HepG2 (cell line): Measurements from ENCODE around the gene IFT80. TPM values are rescaled to one million over a fixed set of nuclear protein-coding genes. Genes with fewer than 3 reads are reported as not detected.

Experiments
- ATAC-seq: fragments of 200-7000 bp; cut with Tn5 transposase; 3 replicates; pipeline ENCODE4 v1.9.1; 2020; ENCODE audit warnings: mild to moderate bottlenecking, moderate library complexity
- BruUV-seq: library from RNA; stranded (reverse); fragments of 400-500 nt; replicated peaks from 2 replicates; lab custom pipeline; 2021; lab: Mats Ljungman, UMichigan
- CTCF ChIA-PET: fragments of 300-600 bp; formaldehyde crosslinking; extraction: SDS; loops from one replicate; lab custom pipeline; 2021; ENCODE audit warnings: low total read pairs, inconsistent platforms, low intra/inter-chr PET ratio; lab: Yijun Ruan, JAX
- POLR2A ChIA-PET: fragments of 350-600 bp; sonication (Branson Sonifier 250); formaldehyde crosslinking; loops from one replicate; lab custom pipeline; 2020; ENCODE audit warnings: antibody characterized with exemption, inconsistent platforms; lab: Yijun Ruan, JAX
- DNase-seq: peaks from one replicate; pipeline ENCODE4 v3.0.0-alpha.2; 2015; ENCODE audit warnings: low spot score
- FAIRE-seq: peaks from 3 replicates; lab custom pipeline; 2011; peaks lifted over from hg19 to GRCh38; lab: Jason Lieb, UNC
- H2AFZ ChIP-seq: one replicate; pipeline ENCODE4 v1.6.1; 2011; ENCODE audit warnings: low read length, inconsistent platforms
- H3K27ac ChIP-seq: fragments of 300-600 bp; 3 replicates; pipeline ENCODE4 v1.8.0; 2011; ENCODE audit warnings: mixed run types, mild to moderate bottlenecking, mixed read lengths, low read length, inconsistent platforms; ENCODE audit not compliant: insufficient read depth; ENCODE audit errors: extremely low read length
- H3K27me3 ChIP-seq, 2 experiments: fragments of 200-600 bp in 1 of 2; 2 replicates in 1 of 2; 3 replicates in 1 of 2; pipeline versions ENCODE4 v1.6.0 to v1.8.0; 2011; ENCODE audit warnings: low read length in 2 of 2, mild to moderate bottlenecking in 2 of 2, moderate library complexity in 2 of 2, inconsistent platforms in 1 of 2; ENCODE audit not compliant: insufficient read depth in 2 of 2, control insufficient read depth in 1 of 2
- H3K36me3 ChIP-seq, 2 experiments: fragments of 200-600 bp in 1 of 2; replicated peaks in 1 of 2; 2 replicates in 1 of 2; 3 replicates in 1 of 2; pipeline versions ENCODE4 v1.5.1 to v1.8.0; 2011; ENCODE audit warnings: low read length in 2 of 2, inconsistent platforms in 1 of 2; ENCODE audit not compliant: insufficient read depth in 2 of 2, control insufficient read depth in 1 of 2
- H3K4me1 ChIP-seq: 2 replicates; pipeline ENCODE4 v1.5.1; 2012; ENCODE audit warnings: low read length, inconsistent platforms; ENCODE audit not compliant: insufficient read depth
- H3K4me2 ChIP-seq: 2 replicates; pipeline ENCODE4 v1.6.0; 2011; ENCODE audit warnings: low read depth, low read length, inconsistent platforms
- H3K4me3 ChIP-seq, 3 experiments: fragments of 200-600 bp in 1 of 3; sonication (generic), shearing (Covaris generic) in 1 of 3; replicated peaks in 1 of 3; 2 replicates each; pipeline ENCODE4 v1.5.1; 2011 to 2016; ENCODE audit warnings: low read length in 3 of 3, inconsistent platforms in 2 of 3, low read depth in 2 of 3, mild to moderate bottlenecking in 2 of 3, control low read depth in 1 of 3, mixed read lengths in 1 of 3; ENCODE audit not compliant: insufficient read depth in 1 of 3
- H3K79me2 ChIP-seq: one replicate; pipeline ENCODE4 v1.6.1; 2011; ENCODE audit warnings: low read length, inconsistent platforms; ENCODE audit not compliant: insufficient read depth
- H3K9ac ChIP-seq: 2 replicates; pipeline ENCODE4 v1.6.0; 2011; ENCODE audit warnings: mild to moderate bottlenecking, low read depth, low read length, inconsistent platforms; ENCODE audit not compliant: insufficient read depth
- H3K9me3 ChIP-seq: 2 replicates; pipeline ENCODE4 v1.5.1; 2012; ENCODE audit warnings: mild to moderate bottlenecking, low read length
- H4K20me1 ChIP-seq: 2 replicates; pipeline ENCODE4 v1.6.0; 2011; ENCODE audit warnings: inconsistent platforms, mild to moderate bottlenecking, low read length, moderate library complexity; ENCODE audit not compliant: insufficient read depth
- CCAR2 ChIP-seq: fragments of 200-400 bp; formaldehyde crosslinking; optimal IDR thresholded peaks from 2 replicates; pipeline ENCODE3; 2018; ENCODE audit warnings: low read depth, mild to moderate bottlenecking, low read length, moderate library complexity
- HNRNPL ChIP-seq: fragments of 200-400 bp; formaldehyde crosslinking; IDR thresholded peaks from 2 replicates; pipeline ENCODE4 v1.6.1; 2017; ENCODE audit warnings: mild to moderate bottlenecking, low read depth, low read length
- NCOA5 ChIP-seq: sonication (generic); formaldehyde crosslinking; IDR thresholded peaks from 2 replicates; pipeline ENCODE4 v1.4.0; 2020; ENCODE audit warnings: missing genetic modification reagents
- NFKBIZ ChIP-seq: IDR thresholded peaks from 2 replicates; pipeline ENCODE4 v1.6.1; 2018; ENCODE audit warnings: missing genetic modification reagents, missing compliant biosample characterization
- PHF21A ChIP-seq: sonication (generic); formaldehyde crosslinking; IDR thresholded peaks from 2 replicates; pipeline ENCODE4 v1.5.0; 2020; ENCODE audit warnings: mild to moderate bottlenecking, missing genetic modification reagents
- PRMT3 ChIP-seq: sonication (generic); formaldehyde crosslinking; IDR thresholded peaks from 2 replicates; pipeline ENCODE4 v1.8.1; 2022; ENCODE audit warnings: low read depth, mild to moderate bottlenecking, moderate library complexity, missing genetic modification reagents, borderline replicate concordance
- RELA ChIP-seq: sonication (generic); formaldehyde crosslinking; IDR thresholded peaks from 2 replicates; pipeline ENCODE4 v1.4.0; 2020; ENCODE audit warnings: missing genetic modification reagents
- RFXANK ChIP-seq: IDR thresholded peaks from 2 replicates; pipeline ENCODE4 v1.6.1; 2016
- SALL2 ChIP-seq: sonication (generic); formaldehyde crosslinking; IDR thresholded peaks from 2 replicates; pipeline ENCODE4 v1.8.1; 2023; ENCODE audit warnings: mild to moderate bottlenecking, missing genetic modification reagents, inconsistent platforms
- STAT5B ChIP-seq: sonication (generic); formaldehyde crosslinking; IDR thresholded peaks from 2 replicates; pipeline ENCODE4 v1.4.0; 2020; ENCODE audit warnings: missing genetic modification reagents
- ZBTB1 ChIP-seq: sonication (generic); formaldehyde crosslinking; IDR thresholded peaks from 2 replicates; pipeline ENCODE4 v1.4.0; 2020; ENCODE audit warnings: missing genetic modification reagents, borderline replicate concordance
- ZFAT ChIP-seq: sonication (generic); formaldehyde crosslinking; conservative IDR thresholded peaks from 2 replicates; pipeline ENCODE4 v1.8.1; 2023; ENCODE audit warnings: missing genetic modification reagents, inconsistent platforms
- ZFP62 ChIP-seq: sonication (generic); formaldehyde crosslinking; IDR thresholded peaks from 2 replicates; pipeline ENCODE4 v1.4.0; 2020; ENCODE audit warnings: missing genetic modification reagents
- ZNF12 ChIP-seq: sonication (generic); formaldehyde crosslinking; IDR thresholded peaks from 2 replicates; pipeline ENCODE4 v1.5.0; 2020; ENCODE audit warnings: missing genetic modification reagents
- ZNF180 ChIP-seq: sonication (generic); formaldehyde crosslinking; IDR thresholded peaks from 2 replicates; pipeline ENCODE4 v1.4.0; 2020; ENCODE audit warnings: low read depth, missing genetic modification reagents, borderline replicate concordance
- ZNF205 ChIP-seq: IDR thresholded peaks from 2 replicates; pipeline ENCODE4 v1.6.1; 2018; ENCODE audit warnings: missing biosample characterization, missing genetic modification reagents
- ZNF33A ChIP-seq: sonication (generic); formaldehyde crosslinking; IDR thresholded peaks from 2 replicates; pipeline ENCODE4 v1.5.1; 2020; ENCODE audit warnings: missing genetic modification reagents, mild to moderate bottlenecking, moderate library complexity, borderline replicate concordance
- ZNF678 ChIP-seq: sonication (generic); formaldehyde crosslinking; IDR thresholded peaks from 2 replicates; pipeline ENCODE4 v1.4.0; 2020; ENCODE audit warnings: mild to moderate bottlenecking, missing genetic modification reagents
- WGBS: methylation state at CpG from one replicate; pipeline ENCODE4 v1.1.6; 2017; ENCODE audit warnings: low lambda C conversion rate; 5-methylcytosine and 5-hydroxymethylcytosine counted together
- in situ Hi-C: cut with HindIII; loops from 2 replicates; pipeline ENCODE4 v1.10.0; 2017; ENCODE audit warnings: low pct_unique_long_range_greater_than_20kb; ENCODE audit not compliant: extremely low pct_ligation_motif_present
- intact Hi-C: fragments of 100-400 bp; cut with micrococcal nuclease; formaldehyde crosslinking; loops from one replicate; pipeline ENCODE4 v1.10.0; 2022; ENCODE audit not compliant: unreplicated experiment
- polyA plus RNA-seq, 8 experiments: library from polyadenylated mRNA; depleted of rRNA in 3 of 8; stranded (reverse) in 7 of 8; unstranded in 1 of 8; fragments of >200 nt; fragmentation: Illumina TruSeq in 4 of 8; extraction: Trizol in 4 of 8; gene quantifications; 2 replicates each; pipeline versions ENCODE4 v1.2.1 to v1.2.3, GENCODE V29; 2011 to 2016; ENCODE audit warnings: low read depth in 4 of 8, missing spikeins in 1 of 8, mixed read lengths in 1 of 8; ENCODE audit not compliant: insufficient read depth in 1 of 8
- total RNA-seq, 5 experiments: library from RNA; depleted of rRNA; stranded (reverse); fragments of >200 nt; fragmentation: Illumina TruSeq; extraction: Trizol; gene quantifications; 2 replicates each; pipeline ENCODE4 v1.2.3, GENCODE V29; 2016; ENCODE audit warnings: low read depth in 1 of 5
- TF ChIP-seq, protein P1 (sequence below): sonication (generic); formaldehyde crosslinking; IDR thresholded peaks from 2 replicates; pipeline ENCODE4 v1.5.0; 2020; ENCODE audit warnings: mild to moderate bottlenecking, missing genetic modification reagents, borderline replicate concordance

IFT80 gene
- total and polyA plus RNA-seq, 2 of the 13 experiments (the other 11 are each of a cell fraction or from before 2014, with no cell fraction given): 11.4 to 15.7 TPM

DNA sequence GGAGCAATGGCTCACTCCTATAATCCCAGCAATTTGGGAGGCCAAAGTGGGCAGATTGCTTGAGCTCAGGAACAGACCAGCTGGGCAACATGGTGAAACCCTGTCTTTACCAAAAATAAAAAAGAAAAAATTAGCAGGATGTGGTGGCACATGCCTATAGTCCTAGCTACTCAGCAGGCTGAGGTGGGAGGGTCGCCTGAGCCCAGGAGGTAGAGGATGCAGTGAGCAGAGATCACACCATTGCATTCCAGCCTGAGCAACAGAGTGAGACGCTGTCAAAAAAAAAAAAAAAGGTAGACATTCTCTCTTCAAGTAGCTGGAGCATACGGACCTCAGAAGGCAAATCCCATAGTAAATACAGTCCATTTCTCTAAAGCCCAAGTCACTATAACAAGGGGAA is 180.9 kb downstream of the IFT80 start:
- intact Hi-C loops: no loop called here
- H2AFZ ChIP-seq: no peak overlapping the region
- in situ Hi-C loops: no loop called here
- TF ChIP-seq, protein P1, sequence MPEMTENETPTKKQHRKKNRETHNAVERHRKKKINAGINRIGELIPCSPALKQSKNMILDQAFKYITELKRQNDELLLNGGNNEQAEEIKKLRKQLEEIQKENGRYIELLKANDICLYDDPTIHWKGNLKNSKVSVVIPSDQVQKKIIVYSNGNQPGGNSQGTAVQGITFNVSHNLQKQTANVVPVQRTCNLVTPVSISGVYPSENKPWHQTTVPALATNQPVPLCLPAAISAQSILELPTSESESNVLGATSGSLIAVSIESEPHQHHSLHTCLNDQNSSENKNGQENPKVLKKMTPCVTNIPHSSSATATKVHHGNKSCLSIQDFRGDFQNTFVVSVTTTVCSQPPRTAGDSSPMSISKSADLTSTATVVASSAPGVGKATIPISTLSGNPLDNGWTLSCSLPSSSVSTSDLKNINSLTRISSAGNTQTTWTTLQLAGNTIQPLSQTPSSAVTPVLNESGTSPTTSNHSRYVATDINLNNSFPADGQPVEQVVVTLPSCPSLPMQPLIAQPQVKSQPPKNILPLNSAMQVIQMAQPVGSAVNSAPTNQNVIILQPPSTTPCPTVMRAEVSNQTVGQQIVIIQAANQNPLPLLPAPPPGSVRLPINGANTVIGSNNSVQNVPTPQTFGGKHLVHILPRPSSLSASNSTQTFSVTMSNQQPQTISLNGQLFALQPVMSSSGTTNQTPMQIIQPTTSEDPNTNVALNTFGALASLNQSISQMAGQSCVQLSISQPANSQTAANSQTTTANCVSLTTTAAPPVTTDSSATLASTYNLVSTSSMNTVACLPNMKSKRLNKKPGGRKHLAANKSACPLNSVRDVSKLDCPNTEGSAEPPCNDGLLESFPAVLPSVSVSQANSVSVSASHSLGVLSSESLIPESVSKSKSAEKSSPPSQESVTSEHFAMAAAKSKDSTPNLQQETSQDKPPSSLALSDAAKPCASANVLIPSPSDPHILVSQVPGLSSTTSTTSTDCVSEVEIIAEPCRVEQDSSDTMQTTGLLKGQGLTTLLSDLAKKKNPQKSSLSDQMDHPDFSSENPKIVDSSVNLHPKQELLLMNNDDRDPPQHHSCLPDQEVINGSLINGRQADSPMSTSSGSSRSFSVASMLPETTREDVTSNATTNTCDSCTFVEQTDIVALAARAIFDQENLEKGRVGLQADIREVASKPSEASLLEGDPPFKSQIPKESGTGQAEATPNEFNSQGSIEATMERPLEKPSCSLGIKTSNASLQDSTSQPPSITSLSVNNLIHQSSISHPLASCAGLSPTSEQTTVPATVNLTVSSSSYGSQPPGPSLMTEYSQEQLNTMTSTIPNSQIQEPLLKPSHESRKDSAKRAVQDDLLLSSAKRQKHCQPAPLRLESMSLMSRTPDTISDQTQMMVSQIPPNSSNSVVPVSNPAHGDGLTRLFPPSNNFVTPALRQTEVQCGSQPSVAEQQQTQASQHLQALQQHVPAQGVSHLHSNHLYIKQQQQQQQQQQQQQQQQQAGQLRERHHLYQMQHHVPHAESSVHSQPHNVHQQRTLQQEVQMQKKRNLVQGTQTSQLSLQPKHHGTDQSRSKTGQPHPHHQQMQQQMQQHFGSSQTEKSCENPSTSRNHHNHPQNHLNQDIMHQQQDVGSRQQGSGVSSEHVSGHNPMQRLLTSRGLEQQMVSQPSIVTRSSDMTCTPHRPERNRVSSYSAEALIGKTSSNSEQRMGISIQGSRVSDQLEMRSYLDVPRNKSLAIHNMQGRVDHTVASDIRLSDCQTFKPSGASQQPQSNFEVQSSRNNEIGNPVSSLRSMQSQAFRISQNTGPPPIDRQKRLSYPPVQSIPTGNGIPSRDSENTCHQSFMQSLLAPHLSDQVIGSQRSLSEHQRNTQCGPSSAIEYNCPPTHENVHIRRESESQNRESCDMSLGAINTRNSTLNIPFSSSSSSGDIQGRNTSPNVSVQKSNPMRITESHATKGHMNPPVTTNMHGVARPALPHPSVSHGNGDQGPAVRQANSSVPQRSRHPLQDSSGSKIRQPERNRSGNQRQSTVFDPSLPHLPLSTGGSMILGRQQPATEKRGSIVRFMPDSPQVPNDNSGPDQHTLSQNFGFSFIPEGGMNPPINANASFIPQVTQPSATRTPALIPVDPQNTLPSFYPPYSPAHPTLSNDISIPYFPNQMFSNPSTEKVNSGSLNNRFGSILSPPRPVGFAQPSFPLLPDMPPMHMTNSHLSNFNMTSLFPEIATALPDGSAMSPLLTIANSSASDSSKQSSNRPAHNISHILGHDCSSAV (CRISPR knock-in tag): no peak
- TF ChIP-seq PRMT3 (CRISPR knock-in tag): no peak
- TF ChIP-seq ZNF180 (CRISPR knock-in tag): no peak
- no peak for TF ChIP-seq ZFP62 (CRISPR knock-in tag)
- TF ChIP-seq STAT5B: no peak
- no peak for TF ChIP-seq ZFAT (CRISPR knock-in tag)
- no peak for TF ChIP-seq NFKBIZ (CRISPR knock-in tag)
- no peak for TF ChIP-seq SALL2 (CRISPR knock-in tag)
- no peak for TF ChIP-seq ZBTB1 (CRISPR knock-in tag)
- TF ChIP-seq HNRNPL: no peak
- no peak for TF ChIP-seq RELA
- no peak for TF ChIP-seq ZNF33A (CRISPR knock-in tag)
- TF ChIP-seq RFXANK (CRISPR knock-in tag): no peak
- no peak for TF ChIP-seq ZNF678
- TF ChIP-seq CCAR2: no peak
- no peak for TF ChIP-seq ZNF205 (CRISPR knock-in tag)
- TF ChIP-seq NCOA5 (CRISPR knock-in tag): no peak
- no peak for TF ChIP-seq ZNF12 (CRISPR knock-in tag)
- TF ChIP-seq PHF21A: no peak
- CTCF ChIA-PET: no interaction called here
- no TSS peak for BruUV-seq
- DNase-seq (no peak), ATAC-seq (no peak), FAIRE-seq (no peak)
- H3K4me2 ChIP-seq: no peak overlapping the region
- no peaks in the 10 kb centered on the region for H3K79me2 ChIP-seq
- H3K27me3 ChIP-seq: peaks cover 0 to 13% of the 10 kb centered on the region in 2 experiments; a peak in 1 of 5 replicates
- H3K9me3 ChIP-seq: no peaks in the 10 kb centered on the region
- no peaks in the 10 kb centered on the region for H3K4me1 ChIP-seq
- H4K20me1 ChIP-seq: no peaks in the 10 kb centered on the region
- WGBS: 0% methylated on average over 3 of the region's 3 CpGs
- POLR2A ChIA-PET: no interaction called here
- no peak overlapping the region for H3K27ac ChIP-seq
- H3K9ac ChIP-seq: no peak overlapping the region
- H3K4me3 ChIP-seq: no peak overlapping the region
- no peaks in the 10 kb centered on the region for H3K36me3 ChIP-seq
